GM19351 (cell line): ENCODE data around the gene MYH6.

Experiments used
- ATAC-seq: cut with Tn5 transposase; IDR thresholded peaks from one replicate; pipeline ENCODE4 v1.9.1; 2021; ENCODE audit warnings: mild to moderate bottlenecking, moderate library complexity; ENCODE audit not compliant: unreplicated experiment

The MYH6 gene

GRCh38 chr14:23339506-23340268, 68.4 kb downstream of the MYH6 start:
- no peak for ATAC-seq

GRCh38 chr14:23335623-23336022, 72.5 kb downstream of the MYH6 start:
- ATAC-seq, result no peak
